Peyer's patch (tissue), 4 donors: ENCODE results near the gene RNGTT.
A peak's percentile ranks its signal among the peaks of the same experiment; 100 is the strongest.

Source experiments
- POLR2A ChIP-seq, 2 donors: fragments of 450-650 bp; IDR thresholded peaks; one replicate each; pipeline ENCODE4 v1.5.1; 2017; ENCODE audit warnings: antibody characterized with exemption in 2 of 2, mild to moderate bottlenecking in 2 of 2, moderate library complexity in 2 of 2
- TF ChIP-seq, protein P1 (sequence below), 6 experiments: fragments of 450-650 bp in 4 of 6; fragments of 200-600 bp in 2 of 6; sonication (generic) in 1 of 6; IDR thresholded peaks; one replicate each; pipeline ENCODE4 v1.5.1; 2017 to 2019; ENCODE audit warnings: antibody characterized with exemption in 6 of 6, mild to moderate bottlenecking in 3 of 6, moderate library complexity in 1 of 6

DNA sequence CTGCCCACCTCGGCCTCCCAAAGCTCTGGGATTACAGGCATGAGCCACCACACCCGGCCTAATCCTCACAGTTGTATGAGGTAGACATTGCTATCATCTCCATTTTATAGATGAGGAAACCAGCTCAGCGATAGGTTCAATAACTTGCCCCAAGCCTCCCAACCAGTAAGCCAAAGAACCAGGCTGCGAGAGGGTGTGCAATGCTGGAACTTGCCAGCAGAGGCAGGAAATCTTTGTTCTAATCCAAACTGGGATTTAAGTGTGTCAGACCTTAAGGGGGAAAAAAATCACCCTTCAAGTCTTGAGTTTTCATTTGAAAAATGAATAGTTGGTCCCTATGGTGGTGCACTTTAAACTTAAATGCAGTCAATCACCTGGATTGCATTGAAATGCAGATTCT is 20.1 kb upstream of the RNGTT start:
- TF ChIP-seq, protein P1, sequence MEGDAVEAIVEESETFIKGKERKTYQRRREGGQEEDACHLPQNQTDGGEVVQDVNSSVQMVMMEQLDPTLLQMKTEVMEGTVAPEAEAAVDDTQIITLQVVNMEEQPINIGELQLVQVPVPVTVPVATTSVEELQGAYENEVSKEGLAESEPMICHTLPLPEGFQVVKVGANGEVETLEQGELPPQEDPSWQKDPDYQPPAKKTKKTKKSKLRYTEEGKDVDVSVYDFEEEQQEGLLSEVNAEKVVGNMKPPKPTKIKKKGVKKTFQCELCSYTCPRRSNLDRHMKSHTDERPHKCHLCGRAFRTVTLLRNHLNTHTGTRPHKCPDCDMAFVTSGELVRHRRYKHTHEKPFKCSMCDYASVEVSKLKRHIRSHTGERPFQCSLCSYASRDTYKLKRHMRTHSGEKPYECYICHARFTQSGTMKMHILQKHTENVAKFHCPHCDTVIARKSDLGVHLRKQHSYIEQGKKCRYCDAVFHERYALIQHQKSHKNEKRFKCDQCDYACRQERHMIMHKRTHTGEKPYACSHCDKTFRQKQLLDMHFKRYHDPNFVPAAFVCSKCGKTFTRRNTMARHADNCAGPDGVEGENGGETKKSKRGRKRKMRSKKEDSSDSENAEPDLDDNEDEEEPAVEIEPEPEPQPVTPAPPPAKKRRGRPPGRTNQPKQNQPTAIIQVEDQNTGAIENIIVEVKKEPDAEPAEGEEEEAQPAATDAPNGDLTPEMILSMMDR (IDR thresholded peaks at IDR 0.05), result peak in 5 of 6 experiments; percentile 15 to 68 (median 64)
- TF ChIP-seq POLR2A (IDR thresholded peaks at IDR 0.05), result no peak
